Activated T-helper 1 cell treated with anti-CD3 and anti-CD28 coated beads, Interleukin-12 subunit alpha, Interleukin-12 subunit beta, Interleukin-2, Interleukin-4 antibody, amounts not matched to agents 30 ng/mL and 10 ng/mL and 1 ng/mL, durations not matched to agents 14 hours and 24 hours and 36 hours (primary cell): ENCODE data around the gene ZNF222. TPM values are rescaled to one million over a fixed set of nuclear protein-coding genes. Genes with fewer than 3 reads are reported as not detected.

ENCODE experiments used
- DNase-seq: peaks from one replicate; pipeline ENCODE4 v3.0.0; 2021; ENCODE audit warnings: low spot score
- H3K27ac Mint-ChIP-seq: one replicate; pipeline ENCODE4 v1.8.0; 2021; ENCODE audit warnings: mild to moderate bottlenecking, mixed read lengths
- H3K27me3 Mint-ChIP-seq: one replicate; pipeline ENCODE4 v1.8.0; 2022; ENCODE audit warnings: mild to moderate bottlenecking, moderate library complexity, mixed read lengths; ENCODE audit not compliant: insufficient read depth
- H3K36me3 Mint-ChIP-seq: one replicate; pipeline ENCODE4 v1.8.0; 2021; ENCODE audit warnings: low read depth, mixed read lengths
- H3K4me1 Mint-ChIP-seq: one replicate; pipeline ENCODE4 v1.8.0; 2021; ENCODE audit warnings: low read depth, mixed read lengths
- H3K4me3 Mint-ChIP-seq: one replicate; pipeline ENCODE4 v1.8.0; 2021; ENCODE audit warnings: mild to moderate bottlenecking, moderate library complexity, mixed read lengths
- H3K9me3 Mint-ChIP-seq: one replicate; pipeline ENCODE4 v1.8.0; 2021; ENCODE audit warnings: mixed read lengths
- intact Hi-C: fragments of 100-400 bp; cut with micrococcal nuclease; formaldehyde crosslinking; loops from one replicate; pipeline ENCODE4 v1.15.1; 2024
- total RNA-seq: library from RNA; stranded (reverse); gene quantifications from 2 replicates; pipeline ENCODE4 v1.2.3, GENCODE V29; 2022

ZNF222 gene
- 1.2 and 1.5 TPM in 2 replicates for total RNA-seq

GRCh38 chr19:44025217-44025936 is at the start of gene ZNF222:
TSS of gene ZNF222 (plus strand) at chr19:44025379. CDS start at chr19:44025437, 58 bp downstream.
- H3K27ac Mint-ChIP-seq = peak within 1 kb of the TSS; percentile 85
- peak within 1 kb of the TSS; percentile 96 for H3K4me3 Mint-ChIP-seq
- H3K4me1 Mint-ChIP-seq = peaks cover 18% of the 10 kb centered on the region
- intact Hi-C loops = loop anchor here (1.0 to 10.0 kb wide), 7 partner anchors 23 to 479 kb away; partner anchors contain the start of genes ZNF155, ZNF180, ZNF224 and ZNF227
- DNase-seq = peak; percentile 69
- no peaks in the 10 kb centered on the region for H3K27me3 Mint-ChIP-seq
- peaks cover 55% of the 10 kb centered on the region for H3K9me3 Mint-ChIP-seq
- peaks cover 30% of the 10 kb centered on the region for H3K36me3 Mint-ChIP-seq

GRCh38 chr19:43976732-43977131 is 48.4 kb upstream of the ZNF222 start:
- intact Hi-C loops = no loop called here
- Mint-ChIP-seq H3K9me3 (peaks cover 52% of the 10 kb centered on the region), H3K27ac (no peak overlapping the region), H3K27me3 (no peaks in the 10 kb centered on the region), H3K36me3 (no peaks in the 10 kb centered on the region), H3K4me1 (no peaks in the 10 kb centered on the region), H3K4me3 (no peak overlapping the region)
- DNase-seq = no peak

GRCh38 chr19:43983544-43983911 is 41.7 kb upstream of the ZNF222 start:
- Mint-ChIP-seq H3K27me3 (no peaks in the 10 kb centered on the region), H3K27ac (no peak overlapping the region), H3K9me3 (peaks cover 34% of the 10 kb centered on the region), H3K4me1 (peaks cover 8% of the 10 kb centered on the region), H3K4me3 (peak overlapping the region; percentile 80), H3K36me3 (peaks cover 9% of the 10 kb centered on the region)
- no peak for DNase-seq
- intact Hi-C loops = loop anchor here (5.0 kb wide), 3 partner anchors 81 to 129 kb away; partner anchors contain the start of genes ZNF224 and ZNF225

- peak within 1 kb of the TSS; percentile 94 for H3K4me3 Mint-ChIP-seq
- intact Hi-C loops = loop anchor here (1.0 to 5.0 kb wide), 9 partner anchors 18 to 516 kb away; partner anchors contain the start of genes ZNF180, ZNF222, ZNF224 and ZNF225
- peaks cover 8% of the 10 kb centered on the region for H3K4me1 Mint-ChIP-seq
- H3K36me3 Mint-ChIP-seq = peaks cover 14% of the 10 kb centered on the region
- H3K9me3 Mint-ChIP-seq = peaks cover 39% of the 10 kb centered on the region
- peak; percentile 56 for DNase-seq
- H3K27me3 Mint-ChIP-seq = no peaks in the 10 kb centered on the region
- H3K27ac Mint-ChIP-seq = peak within 1 kb of the TSS; percentile 88
These were observed 41.1 kb upstream of the ZNF222 start, which contains the start of gene ZNF155 for GRCh38 chr19:43983912-43984686. TSS of gene ZNF155 (plus strand) at chr19:43984188. CDS start at chr19:43988544, 4,356 bp downstream.

GRCh38 chr19:43984687-43985000 is 40.5 kb upstream of the ZNF222 start:
- H3K36me3 Mint-ChIP-seq = peaks cover 20% of the 10 kb centered on the region
- peak overlapping the region; percentile 94 for H3K4me3 Mint-ChIP-seq
- intact Hi-C loops = loop anchor here (1.0 to 5.0 kb wide), 9 partner anchors 18 to 516 kb away; partner anchors contain the start of genes ZNF180, ZNF222, ZNF224 and ZNF225
- peaks cover 8% of the 10 kb centered on the region for H3K4me1 Mint-ChIP-seq
- H3K27ac Mint-ChIP-seq = peak overlapping the region; percentile 63
- no peaks in the 10 kb centered on the region for H3K27me3 Mint-ChIP-seq
- peaks cover 42% of the 10 kb centered on the region for H3K9me3 Mint-ChIP-seq
- no peak for DNase-seq

GRCh38 chr19:43997631-43998290 is 27.4 kb upstream of the ZNF222 start:
- DNase-seq = no peak
- Mint-ChIP-seq H3K36me3 (peaks cover 41% of the 10 kb centered on the region), H3K27me3 (no peaks in the 10 kb centered on the region), H3K4me1 (peaks cover 10% of the 10 kb centered on the region), H3K4me3 (no peak overlapping the region), H3K9me3 (peaks cover 56% of the 10 kb centered on the region), H3K27ac (no peak overlapping the region)
- intact Hi-C loops = no loop called here

GRCh38 chr19:44002212-44002565 is 23.0 kb upstream of the ZNF222 start:
- DNase-seq = no peak
- Mint-ChIP-seq H3K4me1 (peaks cover 21% of the 10 kb centered on the region), H3K27ac (peak overlapping the region; percentile 95), H3K9me3 (peaks cover 53% of the 10 kb centered on the region), H3K36me3 (peaks cover 26% of the 10 kb centered on the region), H3K4me3 (peak overlapping the region; percentile 98), H3K27me3 (no peaks in the 10 kb centered on the region)
- intact Hi-C loops = loop anchor here (1.0 to 5.0 kb wide), 12 partner anchors 18 to 303 kb away; partner anchors contain the start of genes ZNF155, ZNF221, ZNF222 and ZNF224

- Mint-ChIP-seq H3K27ac (peak within 1 kb of the TSS; percentile 95), H3K27me3 (no peaks in the 10 kb centered on the region), H3K9me3 (peaks cover 53% of the 10 kb centered on the region), H3K36me3 (peaks cover 29% of the 10 kb centered on the region), H3K4me3 (peak within 1 kb of the TSS; percentile 98), H3K4me1 (peaks cover 21% of the 10 kb centered on the region)
- intact Hi-C loops = loop anchor here (1.0 to 5.0 kb wide), 12 partner anchors 19 to 302 kb away; partner anchors contain the start of genes ZNF155, ZNF221, ZNF222 and ZNF224
- DNase-seq = peak; percentile 78
These were observed 22.4 kb upstream of the ZNF222 start, which contains the start of gene ZNF230 for GRCh38 chr19:44002566-44003460. TSS of gene ZNF230 (plus strand) at chr19:44002957. CDS start at chr19:44007079, 4,122 bp downstream.

- Mint-ChIP-seq H3K27me3 (no peaks in the 10 kb centered on the region), H3K9me3 (peaks cover 51% of the 10 kb centered on the region), H3K27ac (no peak overlapping the region), H3K36me3 (peaks cover 31% of the 10 kb centered on the region), H3K4me1 (peaks cover 21% of the 10 kb centered on the region), H3K4me3 (peak overlapping the region; percentile 98)
- intact Hi-C loops = loop anchor here (2.0 to 5.0 kb wide), 3 partner anchors 101 to 204 kb away; partner anchors contain the start of gene ZNF226
- DNase-seq = no peak
These were observed 21.6 kb upstream of the ZNF222 start for GRCh38 chr19:44003461-44004009.

GRCh38 chr19:44005973-44006372 is 19.2 kb upstream of the ZNF222 start:
- no peaks in the 10 kb centered on the region for H3K27me3 Mint-ChIP-seq
- no peak overlapping the region for H3K4me3 Mint-ChIP-seq
- H3K9me3 Mint-ChIP-seq = peaks cover 60% of the 10 kb centered on the region
- intact Hi-C loops = no loop called here
- peaks cover 21% of the 10 kb centered on the region for H3K4me1 Mint-ChIP-seq
- DNase-seq = no peak
- peaks cover 52% of the 10 kb centered on the region for H3K36me3 Mint-ChIP-seq
- H3K27ac Mint-ChIP-seq = no peak overlapping the region

- Mint-ChIP-seq H3K27ac (no peak overlapping the region), H3K4me1 (peaks cover 14% of the 10 kb centered on the region), H3K9me3 (peaks cover 60% of the 10 kb centered on the region), H3K4me3 (no peak overlapping the region), H3K36me3 (peaks cover 61% of the 10 kb centered on the region), H3K27me3 (no peaks in the 10 kb centered on the region)
- no peak for DNase-seq
- intact Hi-C loops = no loop called here
These were observed 17.7 kb upstream of the ZNF222 start for GRCh38 chr19:44007473-44007872.
